ENCODE measurements around the gene INPP5F.
"Not testable (repeated sequence)": the region's sequence is repeated elsewhere in the genome, so short reads cannot be mapped to it uniquely, and the experiment has no call there.

INPP5F gene

GRCh38 chr10:119706521-119707278 is 19.1 kb upstream of the INPP5F start:
- no peak for DNase-seq

- DNase-seq, result not testable (repeated sequence)
Observed at GRCh38 chr10:119707331-119707730, 18.5 kb upstream of the INPP5F start.

GRCh38 chr10:119710935-119711334 is 14.9 kb upstream of the INPP5F start:
- DNase-seq, result not testable (repeated sequence)

GRCh38 chr10:119713744-119714483 is 11.9 kb upstream of the INPP5F start:
- DNase-seq, result no peak

GRCh38 chr10:119714484-119714816 is 11.4 kb upstream of the INPP5F start:
- DNase-seq, result no peak

GRCh38 chr10:119715628-119716505 is 10.0 kb upstream of the INPP5F start:
- DNase-seq, result no peak

GRCh38 chr10:119723161-119723560 is 2.7 kb upstream of the INPP5F start:
- DNase-seq, result no peak

GRCh38 chr10:119723624-119724023 is 2.2 kb upstream of the INPP5F start:
- DNase-seq, result no peak

GRCh38 chr10:119724593-119725516 is 995 bp upstream of the INPP5F start:
- no peak for DNase-seq

GRCh38 chr10:119725517-119725827 is 378 bp upstream of the INPP5F start:
- DNase-seq, result no peak

GRCh38 chr10:119726676-119727261 is 919 bp downstream of the INPP5F start:
- no peak for DNase-seq

- no peak for DNase-seq
Observed at GRCh38 chr10:119728172-119728800, 2.4 kb downstream of the INPP5F start.

- DNase-seq, result no peak
Observed at GRCh38 chr10:119734396-119735332, 8.8 kb downstream of the INPP5F start.

- DNase-seq, result no peak
Observed at GRCh38 chr10:119735451-119735850, 9.6 kb downstream of the INPP5F start.

- no peak for DNase-seq
Observed at GRCh38 chr10:119736220-119736619, 10.4 kb downstream of the INPP5F start.

GRCh38 chr10:119737039-119737663 is 11.3 kb downstream of the INPP5F start:
- DNase-seq, result no peak

GRCh38 chr10:119737823-119738222 is 12.0 kb downstream of the INPP5F start:
- no peak for DNase-seq

- DNase-seq, result no peak
Observed at GRCh38 chr10:119738962-119739361, 13.1 kb downstream of the INPP5F start.

GRCh38 chr10:119740096-119740495 is 14.2 kb downstream of the INPP5F start:
- no peak for DNase-seq
